ENCODE data around the gene KRTAP10-11.

GRCh38 chr21:44658913-44659595, 12.8 kb downstream of the KRTAP10-11 start:
- TF ChIP-seq, protein P1, sequence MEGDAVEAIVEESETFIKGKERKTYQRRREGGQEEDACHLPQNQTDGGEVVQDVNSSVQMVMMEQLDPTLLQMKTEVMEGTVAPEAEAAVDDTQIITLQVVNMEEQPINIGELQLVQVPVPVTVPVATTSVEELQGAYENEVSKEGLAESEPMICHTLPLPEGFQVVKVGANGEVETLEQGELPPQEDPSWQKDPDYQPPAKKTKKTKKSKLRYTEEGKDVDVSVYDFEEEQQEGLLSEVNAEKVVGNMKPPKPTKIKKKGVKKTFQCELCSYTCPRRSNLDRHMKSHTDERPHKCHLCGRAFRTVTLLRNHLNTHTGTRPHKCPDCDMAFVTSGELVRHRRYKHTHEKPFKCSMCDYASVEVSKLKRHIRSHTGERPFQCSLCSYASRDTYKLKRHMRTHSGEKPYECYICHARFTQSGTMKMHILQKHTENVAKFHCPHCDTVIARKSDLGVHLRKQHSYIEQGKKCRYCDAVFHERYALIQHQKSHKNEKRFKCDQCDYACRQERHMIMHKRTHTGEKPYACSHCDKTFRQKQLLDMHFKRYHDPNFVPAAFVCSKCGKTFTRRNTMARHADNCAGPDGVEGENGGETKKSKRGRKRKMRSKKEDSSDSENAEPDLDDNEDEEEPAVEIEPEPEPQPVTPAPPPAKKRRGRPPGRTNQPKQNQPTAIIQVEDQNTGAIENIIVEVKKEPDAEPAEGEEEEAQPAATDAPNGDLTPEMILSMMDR (conservative IDR thresholded peaks at IDR 0.05 in 1 of 2, IDR thresholded peaks at IDR 0.05 in 1 of 2; ENCODE audit: low read depth in 1 of 2, low read length in 2 of 2), result no peak
- TF ChIP-seq EZH2 (IDR thresholded peaks at IDR 0.05; ENCODE audit: low read length, missing control alignments), result no peak

Measured in fibroblast of lung (primary cell).